Esophagus (tissue), 2 donors: ENCODE data around the gene HNF4A. TPM values are rescaled to one million over a fixed set of nuclear protein-coding genes. Genes with fewer than 3 reads are reported as not detected.

Experiments used
- H3K27ac ChIP-seq, 2 donors: one replicate each; pipeline ENCODE4 v1.5.1; 2013; ENCODE audit warnings: low read depth in 2 of 2, mild to moderate bottlenecking in 2 of 2, inconsistent platforms in 1 of 2, low read length in 1 of 2, moderate library complexity in 1 of 2
- H3K27me3 ChIP-seq, 2 donors: one replicate each; pipeline ENCODE4 v1.6.1; 2013; ENCODE audit warnings: low read length in 2 of 2, control low read depth in 1 of 2, mild to moderate bottlenecking in 1 of 2; ENCODE audit not compliant: insufficient read depth in 2 of 2, control insufficient read depth in 1 of 2
- H3K36me3 ChIP-seq, 2 donors: one replicate each; pipeline ENCODE4 v1.6.1; 2013; ENCODE audit warnings: low read length in 1 of 2; ENCODE audit not compliant: control insufficient read depth in 2 of 2, insufficient read depth in 2 of 2
- H3K4me1 ChIP-seq, 2 donors: one replicate each; pipeline ENCODE4 v1.6.1; 2013; ENCODE audit warnings: low read length in 1 of 2; ENCODE audit not compliant: control insufficient read depth in 2 of 2, insufficient read depth in 2 of 2
- H3K4me3 ChIP-seq, 2 donors: one replicate each; pipeline ENCODE4 v1.5.1; 2013; ENCODE audit warnings: low read length in 2 of 2, mild to moderate bottlenecking in 2 of 2, low read depth in 1 of 2, moderate library complexity in 1 of 2
- H3K9me3 ChIP-seq, 2 donors: one replicate each; pipeline ENCODE4 v1.6.1; 2013; ENCODE audit warnings: mild to moderate bottlenecking in 2 of 2, low read depth in 1 of 2, low read length in 1 of 2, moderate library complexity in 1 of 2; ENCODE audit not compliant: control insufficient read depth in 2 of 2, insufficient read depth in 1 of 2
- WGBS, 2 donors: extraction: QIAGEN DNeasy Blood & Tissue Kit; methylation state at CpG; one replicate each; pipeline ENCODE4 v1.1.7; 2013; 5-methylcytosine and 5-hydroxymethylcytosine counted together
- polyA plus RNA-seq, 2 donors: library from polyadenylated mRNA; stranded (reverse); fragments of 200-250 nt; gene quantifications; one replicate each; pipeline ENCODE4 v1.2.3, GENCODE V29; 2013
- donor health status: healthy with polysubstance abuse.
- donor health status: Bipolar disorder and iron deficiency.

HNF4A gene
- polyA plus RNA-seq, 2 donors, result 0.02 TPM

DNA sequence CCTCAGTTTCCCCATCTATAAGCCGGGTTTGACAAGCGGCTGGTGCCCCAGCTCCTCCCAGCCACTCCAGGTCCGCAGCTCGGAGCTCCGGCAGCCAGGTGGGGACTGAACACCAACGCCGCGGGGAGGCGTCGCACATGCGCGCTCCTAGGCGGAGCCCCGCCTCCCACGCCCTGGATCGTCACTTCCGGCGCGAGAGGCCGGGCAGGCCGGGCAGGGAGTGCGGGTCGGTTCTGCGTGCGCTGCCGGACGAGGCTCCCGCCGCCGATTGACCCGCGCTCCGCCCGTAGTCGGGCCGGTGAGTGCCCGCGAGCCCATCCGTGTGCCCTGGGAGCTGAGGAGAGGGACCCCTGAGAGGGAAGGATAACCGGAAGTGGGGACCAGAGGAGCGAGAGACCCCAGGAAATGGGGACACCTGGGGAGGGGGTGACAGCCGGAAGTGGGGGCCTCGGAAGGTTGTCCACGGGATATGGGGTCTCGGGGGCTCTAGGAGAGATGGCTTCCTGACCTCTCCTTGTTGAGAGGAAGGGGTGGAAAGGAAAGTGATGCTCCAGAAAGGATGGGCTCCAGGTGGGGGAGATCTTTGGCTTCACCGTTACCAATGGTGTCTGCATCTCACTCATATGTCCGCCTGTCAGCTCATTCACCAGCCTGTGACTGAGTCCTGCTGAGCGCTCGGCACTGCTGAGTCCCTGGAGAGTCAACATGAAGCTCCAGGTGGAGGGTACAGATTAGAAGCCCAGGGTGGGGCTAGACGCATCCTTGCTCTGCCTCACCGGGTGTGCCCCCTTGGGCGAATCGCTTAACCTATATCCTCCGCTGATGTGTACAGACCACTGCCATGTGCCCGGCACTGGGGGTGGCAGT lies 120.4 kb downstream of the HNF4A start, which contains the start of gene TTPAL:
Gene TTPAL, plus strand, starts transcription at position 181 of the 867 bp plus-strand sequence. CDS start 4,126 bp downstream, outside the sequence.
- peaks cover 0 to 10% of the 10 kb centered on the region in 2 donors for H3K36me3 ChIP-seq
- H3K4me3 ChIP-seq, result peak within 1 kb of the TSS; percentile 89 to 91
- H3K4me1 ChIP-seq, result no peaks in the 10 kb centered on the region
- H3K27me3 ChIP-seq, result no peaks in the 10 kb centered on the region
- peak within 1 kb of the TSS; percentile 84 to 95 for H3K27ac ChIP-seq
- 2 to 3% methylated on average over 54 to 55 of the region's 55 CpGs for WGBS, 2 donors
- H3K9me3 ChIP-seq, result no peaks in the 10 kb centered on the region

DNA sequence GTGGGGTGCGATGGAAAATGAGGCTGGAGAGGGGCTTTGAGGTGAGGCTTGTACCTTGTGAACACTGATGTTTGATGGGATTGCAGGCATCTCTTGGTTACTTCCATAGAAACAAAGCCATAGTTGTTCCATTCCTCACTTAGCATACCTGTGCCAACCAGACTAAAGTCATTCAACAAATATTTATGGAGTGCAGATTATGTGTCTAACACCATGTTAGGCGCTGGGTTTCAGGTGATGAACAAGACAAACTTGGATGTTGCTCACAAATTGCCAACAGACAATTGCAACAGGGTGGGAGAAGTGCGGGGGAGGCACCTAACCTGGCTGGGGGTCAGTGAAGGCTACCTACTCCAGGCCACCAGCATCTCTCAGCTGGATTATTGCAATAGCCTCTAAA lies 121.7 kb downstream of the HNF4A start:
- H3K27ac ChIP-seq, result no peak overlapping the region
- H3K36me3 ChIP-seq, result peaks cover 0 to 10% of the 10 kb centered on the region in 2 donors
- H3K4me1 ChIP-seq, result no peaks in the 10 kb centered on the region
- H3K9me3 ChIP-seq, result no peaks in the 10 kb centered on the region
- H3K27me3 ChIP-seq, result no peaks in the 10 kb centered on the region
- H3K4me3 ChIP-seq, result no peak overlapping the region
- WGBS, 2 donors, result 89 to 91% methylated on average over 3 of the region's 3 CpGs

DNA sequence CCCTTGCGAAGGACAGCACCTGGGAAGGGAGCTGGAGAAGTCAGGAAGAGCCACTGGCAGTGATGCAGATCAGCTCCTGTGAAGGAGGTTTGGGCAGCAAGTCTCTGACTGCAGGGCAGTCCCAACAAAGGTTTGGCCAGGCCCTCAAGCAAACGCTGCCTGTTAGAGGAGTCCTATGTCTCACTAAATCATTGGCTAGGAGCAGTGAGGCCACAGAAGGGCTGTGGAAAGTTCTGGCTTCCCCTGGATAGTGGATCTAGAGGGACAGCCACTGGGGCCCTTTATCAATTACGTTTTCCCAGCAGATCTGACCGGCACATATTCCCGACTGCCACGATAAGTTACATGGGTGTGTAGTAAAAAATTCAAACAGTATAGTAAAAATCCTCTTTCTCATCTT lies 122.7 kb downstream of the HNF4A start:
- Histone ChIP-seq H3K4me3 (no peak overlapping the region), H3K27ac (no peak overlapping the region), H3K4me1 (no peaks in the 10 kb centered on the region), H3K9me3 (no peaks in the 10 kb centered on the region), H3K27me3 (no peaks in the 10 kb centered on the region), H3K36me3 (peaks cover 0 to 10% of the 10 kb centered on the region in 2 donors)
- 77 to 83% methylated on average over 6 of the region's 6 CpGs for WGBS, 2 donors

DNA sequence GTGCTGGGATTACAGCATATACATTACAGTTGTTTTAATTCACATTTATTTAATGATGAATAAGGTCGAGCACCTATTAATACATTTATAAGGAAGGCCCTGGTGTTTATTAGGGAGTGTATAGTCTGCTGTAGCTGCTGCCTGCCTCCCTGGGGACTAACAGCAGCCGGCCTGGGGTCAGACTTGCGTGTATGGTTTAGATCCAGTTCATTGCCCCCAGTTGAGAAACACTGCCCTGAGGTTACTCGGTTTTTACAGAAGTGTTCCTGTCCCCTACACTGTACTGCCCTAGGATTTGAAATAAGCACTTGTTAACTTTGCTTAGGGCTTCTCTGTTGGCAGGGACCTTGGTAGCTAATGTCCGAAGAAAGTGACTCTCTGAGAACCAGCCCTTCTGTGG lies 124.1 kb downstream of the HNF4A start:
- Histone ChIP-seq H3K27me3 (no peaks in the 10 kb centered on the region), H3K36me3 (peaks cover 3 to 10% of the 10 kb centered on the region in 2 donors), H3K9me3 (no peaks in the 10 kb centered on the region), H3K4me3 (no peak overlapping the region), H3K27ac (no peak overlapping the region), H3K4me1 (no peaks in the 10 kb centered on the region)
- WGBS, 2 donors, result 85 to 86% methylated on average over 5 of the region's 5 CpGs

DNA sequence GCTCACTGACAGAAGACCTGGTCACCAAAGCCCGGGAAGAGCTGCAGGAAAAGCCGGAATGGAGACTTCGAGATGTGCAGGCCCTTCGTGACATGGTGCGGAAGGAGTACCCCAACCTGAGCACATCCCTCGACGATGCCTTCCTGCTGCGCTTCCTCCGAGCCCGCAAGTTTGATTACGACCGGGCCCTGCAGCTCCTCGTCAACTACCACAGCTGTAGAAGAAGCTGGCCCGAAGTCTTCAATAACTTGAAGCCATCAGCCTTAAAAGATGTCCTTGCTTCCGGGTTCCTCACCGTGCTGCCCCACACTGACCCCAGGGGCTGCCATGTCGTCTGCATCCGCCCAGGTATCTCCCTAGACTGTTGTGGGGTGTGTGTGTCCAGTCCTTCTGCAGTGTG lies 124.6 kb downstream of the HNF4A start:
- 95 to 96% methylated on average over 18 of the region's 18 CpGs for WGBS, 2 donors
- Histone ChIP-seq H3K36me3 (peaks cover 3 to 10% of the 10 kb centered on the region in 2 donors), H3K4me3 (no peak overlapping the region), H3K4me1 (no peaks in the 10 kb centered on the region), H3K27me3 (no peaks in the 10 kb centered on the region), H3K27ac (no peak overlapping the region), H3K9me3 (no peaks in the 10 kb centered on the region)

DNA sequence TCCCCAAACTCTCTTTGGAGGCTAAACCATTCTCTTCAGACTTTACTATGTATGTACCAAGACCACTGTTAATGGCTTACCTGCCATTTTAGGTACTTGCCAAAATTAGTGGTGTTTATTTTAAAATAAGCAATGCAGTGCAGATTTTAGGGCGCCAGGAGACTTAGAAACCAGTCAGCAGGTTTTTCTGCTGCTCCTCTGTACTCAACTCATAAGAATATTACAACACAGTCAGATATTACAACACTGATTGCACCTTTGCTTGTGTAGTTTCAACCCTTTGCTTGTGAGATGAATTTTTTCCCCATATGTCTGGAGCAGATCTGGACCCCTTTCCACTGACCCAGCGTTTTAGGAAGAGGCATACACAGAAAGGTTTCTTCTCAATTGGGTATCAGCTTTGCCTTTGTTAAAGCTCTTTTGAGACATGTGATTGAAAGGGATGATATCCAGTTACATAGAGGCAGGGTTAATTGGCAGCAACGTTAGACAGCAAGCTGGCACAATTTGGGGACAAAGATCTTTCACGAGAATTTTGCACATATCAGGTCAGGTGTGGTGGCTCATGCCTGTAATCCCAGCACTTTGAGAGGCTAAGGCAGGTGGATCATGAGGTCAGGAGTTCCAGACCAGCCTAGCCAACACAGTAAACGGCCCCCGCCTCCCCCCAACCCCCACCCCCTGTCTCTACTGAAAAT lies 126.4 kb downstream of the HNF4A start:
- WGBS, 2 donors, result 72 to 75% methylated on average over 6 of the region's 6 CpGs
- Histone ChIP-seq H3K4me3 (no peak overlapping the region), H3K9me3 (no peaks in the 10 kb centered on the region), H3K4me1 (no peaks in the 10 kb centered on the region), H3K27me3 (no peaks in the 10 kb centered on the region), H3K36me3 (peaks cover 3 to 10% of the 10 kb centered on the region in 2 donors), H3K27ac (no peak overlapping the region)

DNA sequence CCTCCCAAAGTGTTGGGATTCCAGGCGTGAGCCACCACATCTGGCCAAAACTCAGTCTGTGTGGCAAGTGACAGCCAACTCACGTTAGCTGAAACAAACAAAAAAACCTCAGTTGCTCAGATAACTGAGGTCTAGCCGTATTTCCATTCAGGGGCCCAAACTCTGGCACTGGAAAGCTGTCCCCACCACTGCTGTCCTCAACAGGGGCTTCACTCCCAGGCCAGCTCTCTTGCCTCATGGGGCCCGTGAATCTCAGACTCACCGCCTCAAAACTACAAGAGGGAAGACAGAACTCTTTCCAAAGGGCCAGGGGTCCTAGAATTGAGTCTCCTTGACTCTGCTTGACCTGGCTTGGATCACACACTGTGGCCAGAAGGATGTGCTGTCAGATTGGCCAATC lies 127.6 kb downstream of the HNF4A start:
- Histone ChIP-seq H3K4me3 (no peak overlapping the region), H3K27me3 (no peaks in the 10 kb centered on the region), H3K4me1 (no peaks in the 10 kb centered on the region), H3K36me3 (peaks cover 5 to 10% of the 10 kb centered on the region in 2 donors), H3K9me3 (no peaks in the 10 kb centered on the region), H3K27ac (no peak overlapping the region)
- WGBS, 2 donors, result 91 to 95% methylated on average over 5 of the region's 5 CpGs

Other genes with a start within 250 kb of the HNF4A start
- gene JPH2, start 168.5 kb upstream of the HNF4A start, polyA plus RNA-seq, result 1 to 10 TPM; 4.2 to 4.9 TPM
- gene OSER1, start 144.9 kb upstream of the HNF4A start, polyA plus RNA-seq, result 10 to 100 TPM; 27.6 to 33.7 TPM
- gene GDAP1L1, start 108.4 kb upstream of the HNF4A start, polyA plus RNA-seq, result not detected
- gene FITM2, start 44.5 kb upstream of the HNF4A start, polyA plus RNA-seq, result 1 to 10 TPM; 1.2 to 2.3 TPM
- gene R3HDML, start 18.7 kb upstream of the HNF4A start, polyA plus RNA-seq, result not detected
- 1 to 10 TPM; 3.1 to 5.0 TPM for gene TTPAL, start 120.2 kb downstream of the HNF4A start, polyA plus RNA-seq
- 10 to 100 TPM; 25.5 to 35.1 TPM for gene SERINC3, start 166.4 kb downstream of the HNF4A start, polyA plus RNA-seq
- 10 to 100 TPM; 13.7 to 33.3 TPM for gene PKIG, start 226.9 kb downstream of the HNF4A start, polyA plus RNA-seq